Activated naive CD4-positive, alpha-beta T cell treated with anti-CD3 and anti-CD28 coated beads for 36 hours (primary cell): ENCODE measurements around the gene RLN3. TPM values are rescaled to one million over a fixed set of nuclear protein-coding genes. Genes with fewer than 3 reads are reported as not detected.
A peak's percentile ranks its signal among the peaks of the same experiment; 100 is the strongest.

Source experiments
- CTCF ChIA-PET: fragments of 350-600 bp; sonication (Branson Sonifier 250); formaldehyde crosslinking; loops from one replicate; lab custom pipeline; 2021; ENCODE audit warnings: antibody characterized with exemption; lab: Charles Lee
- DNase-seq: peaks from one replicate; pipeline ENCODE4 v3.0.0-alpha.2; 2020
- H3K27ac Mint-ChIP-seq: one replicate; pipeline ENCODE4 v1.8.0; 2021; ENCODE audit warnings: mild to moderate bottlenecking, mixed read lengths
- H3K27me3 Mint-ChIP-seq: one replicate; pipeline ENCODE4 v1.8.0; 2021; ENCODE audit warnings: low read depth, mixed read lengths
- H3K36me3 Mint-ChIP-seq: one replicate; pipeline ENCODE4 v1.8.0; 2021; ENCODE audit warnings: low read depth, mixed read lengths
- H3K4me1 Mint-ChIP-seq: one replicate; pipeline ENCODE4 v1.8.0; 2021; ENCODE audit warnings: low read depth, mixed read lengths
- H3K4me3 Mint-ChIP-seq: one replicate; pipeline ENCODE4 v1.8.0; 2021; ENCODE audit warnings: mild to moderate bottlenecking, moderate library complexity, mixed read lengths
- H3K9me3 Mint-ChIP-seq: one replicate; pipeline ENCODE4 v1.8.0; 2021; ENCODE audit warnings: mixed read lengths
- intact Hi-C: fragments of 100-400 bp; cut with micrococcal nuclease; formaldehyde crosslinking; loops from one replicate; pipeline ENCODE4 v1.15.1; 2023
- total RNA-seq, 2 experiments: library from RNA; stranded (reverse); gene quantifications; one replicate each; pipeline ENCODE4 v1.2.3, GENCODE V29; 2021

Gene RLN3, protein sequence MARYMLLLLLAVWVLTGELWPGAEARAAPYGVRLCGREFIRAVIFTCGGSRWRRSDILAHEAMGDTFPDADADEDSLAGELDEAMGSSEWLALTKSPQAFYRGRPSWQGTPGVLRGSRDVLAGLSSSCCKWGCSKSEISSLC
- total RNA-seq = not detected

DNA sequence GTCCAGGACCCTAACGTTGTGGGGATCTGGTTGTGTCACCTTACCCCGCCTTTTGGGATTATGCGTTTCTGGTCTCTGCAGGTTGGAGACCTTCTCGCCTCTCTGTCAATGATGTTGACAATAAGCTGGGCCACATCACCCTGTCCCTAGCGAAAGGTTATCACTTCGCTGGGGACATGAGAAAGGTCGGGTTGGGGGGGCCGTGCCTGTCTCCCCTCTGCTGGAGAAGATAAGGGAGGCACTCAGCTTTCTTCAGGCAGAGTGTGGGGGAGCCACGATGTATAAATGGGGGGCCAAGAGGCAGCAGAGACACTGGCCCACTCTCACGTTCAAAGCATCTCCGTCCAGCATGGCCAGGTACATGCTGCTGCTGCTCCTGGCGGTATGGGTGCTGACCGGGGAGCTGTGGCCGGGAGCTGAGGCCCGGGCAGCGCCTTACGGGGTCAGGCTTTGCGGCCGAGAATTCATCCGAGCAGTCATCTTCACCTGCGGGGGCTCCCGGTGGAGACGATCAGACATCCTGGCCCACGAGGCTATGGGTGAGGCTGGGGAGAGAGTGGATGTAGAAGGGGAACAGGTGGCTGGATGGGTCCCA is at the start of gene RLN3:
RLN3 (plus strand) TSS at position 293 of the 595 bp plus-strand sequence; CDS start at position 350, 57 bp downstream.
- no peak within 1 kb of the TSS for H3K27ac Mint-ChIP-seq
- CTCF ChIA-PET = interaction anchor here (0.8 kb wide), 1 partner anchor 31 kb away, joined by 3 read pairs; no protein-coding TSS in a partner anchor
- intact Hi-C loops = no loop called here
- DNase-seq = no peak
- H3K36me3 Mint-ChIP-seq = peaks cover 2% of the 10 kb centered on the region
- H3K4me1 Mint-ChIP-seq = peaks cover 22% of the 10 kb centered on the region
- H3K27me3 Mint-ChIP-seq = no peaks in the 10 kb centered on the region
- no peaks in the 10 kb centered on the region for H3K9me3 Mint-ChIP-seq
- H3K4me3 Mint-ChIP-seq = no peak within 1 kb of the TSS

DNA sequence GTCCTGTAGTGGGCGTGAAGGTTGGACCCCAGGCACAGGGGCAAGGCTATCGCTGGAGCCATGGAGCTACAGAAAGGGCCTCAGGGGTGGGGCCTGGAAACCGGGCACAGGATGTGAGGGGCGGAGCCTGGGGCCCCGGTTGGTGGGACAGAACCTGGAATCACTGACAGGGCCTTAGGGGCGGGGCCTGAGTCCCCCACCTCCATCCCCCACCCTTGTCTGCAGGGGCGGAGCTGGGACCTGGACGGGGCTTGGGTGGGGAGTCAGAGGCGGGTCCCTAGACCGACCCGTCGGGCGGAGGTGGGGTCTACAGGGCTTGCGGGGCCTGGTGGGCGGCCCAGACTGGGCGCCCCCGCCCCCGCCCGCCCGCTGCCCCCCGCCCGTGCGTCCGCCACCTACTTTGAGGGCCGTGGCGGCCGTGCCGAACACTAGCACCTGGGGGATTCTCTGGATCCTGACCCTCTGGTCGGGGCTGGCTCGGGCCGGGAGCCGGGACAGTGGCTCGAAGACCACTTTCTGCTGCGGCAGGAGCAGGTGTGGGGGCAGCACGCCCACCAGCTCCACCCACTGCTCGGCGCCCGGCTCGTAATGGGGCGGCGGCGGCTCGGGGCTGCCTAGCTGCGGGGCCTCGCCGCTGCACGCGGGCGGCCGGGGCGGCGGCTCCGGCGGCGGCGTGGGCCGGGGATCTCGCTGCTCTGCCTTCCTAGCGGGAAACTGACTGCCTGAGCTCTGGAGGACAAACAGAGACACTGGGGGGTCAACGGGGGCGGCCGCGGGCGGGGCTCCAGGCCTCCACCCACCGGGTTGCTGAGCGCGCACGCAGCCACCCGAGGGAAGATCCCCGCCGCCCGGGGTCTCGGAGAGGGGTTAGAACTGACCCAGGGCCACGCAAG is 49.4 kb upstream of the RLN3 start:
- no peak for DNase-seq
- intact Hi-C loops = no loop called here
- CTCF ChIA-PET = no interaction called here
- no peak overlapping the region for H3K27ac Mint-ChIP-seq
- no peak overlapping the region for H3K4me3 Mint-ChIP-seq
- H3K4me1 Mint-ChIP-seq = peaks cover 22% of the 10 kb centered on the region
- H3K9me3 Mint-ChIP-seq = no peaks in the 10 kb centered on the region
- no peaks in the 10 kb centered on the region for H3K27me3 Mint-ChIP-seq
- H3K36me3 Mint-ChIP-seq = peaks cover 11% of the 10 kb centered on the region

DNA sequence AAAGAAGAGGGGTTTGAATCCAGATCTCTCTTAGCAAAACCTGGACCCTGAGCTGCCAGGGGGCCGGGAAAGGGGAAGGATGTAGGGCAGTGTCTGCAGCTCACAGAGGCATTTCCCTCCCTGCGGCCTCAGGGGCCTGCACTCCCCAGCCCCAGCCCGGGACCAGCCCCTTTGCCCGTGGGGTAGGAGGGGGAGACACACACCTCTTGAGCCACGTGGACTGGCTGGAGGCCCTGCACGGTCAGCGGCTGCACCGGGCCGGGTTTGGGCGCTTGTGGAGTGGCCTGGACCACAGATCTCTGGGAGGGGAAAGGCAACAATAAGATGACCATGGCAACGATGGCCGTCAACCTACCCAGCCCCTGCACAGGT is 48.7 kb upstream of the RLN3 start:
- CTCF ChIA-PET = no interaction called here
- H3K36me3 Mint-ChIP-seq = peaks cover 8% of the 10 kb centered on the region
- peaks cover 22% of the 10 kb centered on the region for H3K4me1 Mint-ChIP-seq
- no peak overlapping the region for H3K27ac Mint-ChIP-seq
- H3K27me3 Mint-ChIP-seq = no peaks in the 10 kb centered on the region
- intact Hi-C loops = no loop called here
- DNase-seq = no peak
- H3K4me3 Mint-ChIP-seq = no peak overlapping the region
- H3K9me3 Mint-ChIP-seq = no peaks in the 10 kb centered on the region

DNA sequence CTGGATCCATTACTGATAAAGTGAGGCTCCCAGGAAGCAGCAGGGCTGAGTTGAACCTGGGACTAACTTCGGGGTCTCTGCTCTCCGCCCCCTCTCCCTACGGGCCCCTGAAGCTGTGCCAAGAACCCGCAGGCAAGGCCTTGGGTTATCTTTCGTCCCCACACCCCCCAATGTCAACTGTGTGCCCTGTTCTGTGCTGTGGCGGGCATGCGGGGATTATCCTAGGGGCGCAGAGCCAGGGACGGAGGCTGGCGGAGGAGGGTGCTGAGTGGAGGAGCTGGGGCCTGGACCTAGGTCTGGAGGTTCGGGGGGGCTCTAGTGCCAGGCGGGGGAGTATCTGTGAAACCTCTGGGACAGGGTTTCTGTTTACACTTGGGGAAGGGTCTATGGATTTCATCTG is 48.3 kb upstream of the RLN3 start:
- intact Hi-C loops = no loop called here
- Mint-ChIP-seq H3K9me3 (no peaks in the 10 kb centered on the region), H3K27ac (no peak overlapping the region), H3K27me3 (no peaks in the 10 kb centered on the region), H3K4me1 (peaks cover 22% of the 10 kb centered on the region), H3K36me3 (peaks cover 7% of the 10 kb centered on the region), H3K4me3 (no peak overlapping the region)
- CTCF ChIA-PET = no interaction called here
- no peak for DNase-seq

DNA sequence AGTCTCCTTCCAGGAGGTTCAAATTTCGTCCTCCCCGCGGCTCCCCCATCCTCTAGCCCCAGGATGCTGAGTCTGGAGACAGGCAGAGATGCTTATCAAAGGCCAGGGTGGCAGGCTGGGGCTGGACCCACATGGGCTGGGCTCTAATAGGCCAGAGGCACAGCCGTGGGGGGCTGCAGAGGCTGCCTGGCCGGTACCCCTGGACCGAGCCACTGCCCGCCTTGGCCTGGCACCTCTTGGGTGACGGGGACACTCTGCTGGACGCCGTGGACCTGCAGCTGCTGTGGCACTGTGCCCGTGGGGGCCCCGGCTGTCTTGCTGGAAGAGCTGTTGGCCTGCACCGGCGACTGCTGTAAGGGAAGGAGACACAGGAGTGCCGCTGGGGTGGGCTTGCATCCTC is 47.6 kb upstream of the RLN3 start:
- H3K4me3 Mint-ChIP-seq = no peak overlapping the region
- no peak overlapping the region for H3K27ac Mint-ChIP-seq
- intact Hi-C loops = no loop called here
- peaks cover 28% of the 10 kb centered on the region for H3K4me1 Mint-ChIP-seq
- DNase-seq = no peak
- H3K36me3 Mint-ChIP-seq = peaks cover 7% of the 10 kb centered on the region
- no peaks in the 10 kb centered on the region for H3K27me3 Mint-ChIP-seq
- no peaks in the 10 kb centered on the region for H3K9me3 Mint-ChIP-seq
- CTCF ChIA-PET = no interaction called here

DNA sequence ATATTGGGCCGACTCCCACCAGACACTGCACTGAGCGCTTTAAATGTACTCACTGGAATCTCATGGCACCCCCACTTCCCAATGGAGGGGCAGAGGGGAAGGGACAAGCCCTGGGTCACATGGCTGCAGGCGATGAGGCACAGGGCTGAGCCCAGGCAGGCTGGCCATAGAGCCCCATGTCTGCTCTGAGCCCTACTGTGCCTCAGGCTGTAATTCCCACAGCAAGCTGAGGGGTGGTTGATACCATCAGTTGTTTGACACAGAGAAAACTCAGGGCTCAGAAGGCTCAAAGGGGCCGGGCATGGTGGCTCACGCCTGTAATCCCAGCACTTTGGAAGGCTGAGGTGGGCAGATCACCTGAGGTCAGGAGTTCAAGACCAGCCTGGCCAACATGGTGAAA is 46.9 kb upstream of the RLN3 start:
- CTCF ChIA-PET = interaction anchor here (0.8 to 1.1 kb wide), 2 partner anchors 23 to 28 kb away, joined by 3 read pairs; no protein-coding TSS in a partner anchor
- peaks cover 4% of the 10 kb centered on the region for H3K36me3 Mint-ChIP-seq
- no peak for DNase-seq
- peaks cover 35% of the 10 kb centered on the region for H3K4me1 Mint-ChIP-seq
- H3K4me3 Mint-ChIP-seq = no peak overlapping the region
- H3K27me3 Mint-ChIP-seq = no peaks in the 10 kb centered on the region
- no peaks in the 10 kb centered on the region for H3K9me3 Mint-ChIP-seq
- intact Hi-C loops = no loop called here
- H3K27ac Mint-ChIP-seq = no peak overlapping the region

DNA sequence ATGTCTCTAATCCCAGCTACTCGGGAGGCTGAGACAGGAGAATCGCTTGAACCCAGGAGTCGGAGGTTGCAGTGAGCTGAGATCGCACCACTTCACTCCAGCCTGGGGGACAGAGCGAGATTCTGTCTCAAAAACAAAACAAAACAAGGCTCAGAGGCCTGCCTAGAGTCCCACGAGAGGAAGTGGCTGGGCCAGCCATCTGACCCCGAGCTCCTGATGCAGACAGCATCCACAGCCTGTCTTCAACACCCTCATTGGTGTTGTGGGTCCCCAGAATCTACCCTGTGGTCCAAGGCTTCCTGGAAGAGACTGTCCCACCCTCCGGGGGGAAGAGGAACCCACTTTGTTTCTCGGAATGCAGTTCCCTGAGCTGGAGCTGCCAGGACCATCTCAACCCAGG is 46.5 kb upstream of the RLN3 start:
- H3K9me3 Mint-ChIP-seq = no peaks in the 10 kb centered on the region
- H3K4me1 Mint-ChIP-seq = peaks cover 39% of the 10 kb centered on the region
- CTCF ChIA-PET = interaction anchor here (0.8 to 1.1 kb wide), 2 partner anchors 22 to 28 kb away, joined by 3 read pairs; no protein-coding TSS in a partner anchor
- intact Hi-C loops = no loop called here
- H3K4me3 Mint-ChIP-seq = no peak overlapping the region
- DNase-seq = no peak
- peaks cover 4% of the 10 kb centered on the region for H3K36me3 Mint-ChIP-seq
- H3K27ac Mint-ChIP-seq = no peak overlapping the region
- H3K27me3 Mint-ChIP-seq = no peaks in the 10 kb centered on the region

DNA sequence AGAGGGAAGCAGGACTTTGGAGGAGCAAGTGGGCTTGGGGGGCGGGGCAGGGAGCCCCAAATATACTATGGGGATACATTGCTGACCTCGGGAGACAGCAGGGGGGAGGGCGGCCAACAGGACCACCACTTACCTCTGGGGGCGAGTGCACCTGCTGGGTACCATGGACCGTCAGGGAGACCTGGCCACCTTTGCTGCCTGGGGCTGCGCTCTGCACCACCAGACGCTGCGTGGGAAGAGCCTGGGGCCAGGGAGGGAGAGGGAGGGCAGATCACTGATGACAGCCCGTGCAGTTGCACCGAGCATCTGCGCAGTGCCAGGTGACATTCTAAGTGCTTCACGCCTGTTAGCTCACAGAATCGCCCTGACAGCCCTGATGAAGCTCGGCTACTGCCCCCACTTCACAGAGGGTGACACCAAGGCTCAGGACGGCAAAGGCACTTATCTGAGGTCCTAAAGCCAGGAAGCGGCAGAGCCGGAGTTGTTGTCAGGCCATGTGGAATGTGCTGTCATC is 45.9 kb upstream of the RLN3 start:
- Mint-ChIP-seq H3K4me3 (no peak overlapping the region), H3K27me3 (no peaks in the 10 kb centered on the region), H3K4me1 (peaks cover 42% of the 10 kb centered on the region), H3K36me3 (peaks cover 4% of the 10 kb centered on the region), H3K9me3 (no peaks in the 10 kb centered on the region), H3K27ac (no peak overlapping the region)
- intact Hi-C loops = no loop called here
- DNase-seq = no peak
- CTCF ChIA-PET = interaction anchor here (0.6 to 1.1 kb wide), 2 partner anchors 29 to 1369 kb away, joined by 3 read pairs; no protein-coding TSS in a partner anchor

DNA sequence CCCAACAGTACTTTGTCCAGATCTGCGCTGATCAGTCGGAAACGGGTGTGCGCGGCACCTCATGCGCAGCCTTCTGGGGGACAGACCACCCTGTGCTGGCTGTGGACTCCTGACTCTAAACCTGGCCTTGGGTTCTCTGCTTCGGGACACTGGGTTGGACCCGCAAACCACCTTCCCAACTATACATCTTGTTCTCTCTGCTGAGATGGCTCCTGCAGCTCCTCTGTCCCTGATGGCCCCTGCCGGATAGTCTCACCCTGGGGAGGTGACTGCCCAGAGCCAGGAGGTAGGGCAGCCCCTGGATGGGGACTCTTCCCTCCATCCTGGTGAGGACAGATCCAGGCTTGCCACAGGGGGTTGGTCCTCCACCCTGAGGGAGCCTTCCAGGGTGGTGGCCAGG is 45.2 kb upstream of the RLN3 start:
- H3K4me3 Mint-ChIP-seq = no peak overlapping the region
- DNase-seq = no peak
- intact Hi-C loops = no loop called here
- H3K27ac Mint-ChIP-seq = no peak overlapping the region
- CTCF ChIA-PET = interaction anchor here (0.6 kb wide), 1 partner anchor 1370 kb away, joined by 3 read pairs; no protein-coding TSS in a partner anchor
- H3K36me3 Mint-ChIP-seq = peaks cover 4% of the 10 kb centered on the region
- H3K4me1 Mint-ChIP-seq = peaks cover 49% of the 10 kb centered on the region
- H3K27me3 Mint-ChIP-seq = no peaks in the 10 kb centered on the region
- no peaks in the 10 kb centered on the region for H3K9me3 Mint-ChIP-seq

DNA sequence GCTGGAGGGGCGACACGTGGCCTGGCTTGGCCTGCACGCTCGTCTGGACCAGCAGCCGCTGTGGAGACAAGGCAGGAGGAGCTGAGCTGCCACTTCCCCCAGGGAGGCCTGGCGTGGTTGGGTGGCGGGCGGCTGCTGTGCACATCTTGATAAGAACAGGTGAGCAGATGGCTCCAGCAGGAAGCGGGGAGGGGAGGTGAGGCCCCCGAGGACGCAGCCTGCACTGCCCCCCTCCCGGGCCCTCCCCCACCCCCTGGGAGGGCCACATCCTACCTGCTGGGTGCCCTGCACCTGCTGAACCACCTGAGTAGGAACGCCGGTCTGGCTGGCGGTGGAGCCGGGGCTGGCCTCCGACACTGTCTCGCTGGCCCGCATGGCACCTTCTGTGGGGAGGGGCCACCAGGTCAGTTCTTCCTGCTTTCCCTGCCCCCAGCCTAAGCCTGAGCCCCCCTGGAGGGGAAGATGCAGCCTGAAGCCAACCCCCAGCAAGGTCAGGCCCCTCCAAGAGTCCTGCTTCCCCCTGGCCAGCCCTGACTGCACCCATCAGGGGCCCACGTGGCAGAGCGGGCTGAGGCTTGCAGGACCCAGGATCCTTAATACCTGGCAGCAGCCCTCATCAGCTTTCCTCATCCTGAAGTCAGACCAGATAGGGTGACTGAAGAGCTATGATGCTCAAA is 44.6 kb upstream of the RLN3 start:
- Mint-ChIP-seq H3K36me3 (peaks cover 4% of the 10 kb centered on the region), H3K9me3 (no peaks in the 10 kb centered on the region), H3K4me1 (peaks cover 52% of the 10 kb centered on the region), H3K27me3 (no peaks in the 10 kb centered on the region), H3K4me3 (no peak overlapping the region), H3K27ac (no peak overlapping the region)
- CTCF ChIA-PET = interaction anchor here (0.6 kb wide), 1 partner anchor 104 kb away, joined by 3 read pairs; no protein-coding TSS in a partner anchor
- intact Hi-C loops = no loop called here
- no peak for DNase-seq

DNA sequence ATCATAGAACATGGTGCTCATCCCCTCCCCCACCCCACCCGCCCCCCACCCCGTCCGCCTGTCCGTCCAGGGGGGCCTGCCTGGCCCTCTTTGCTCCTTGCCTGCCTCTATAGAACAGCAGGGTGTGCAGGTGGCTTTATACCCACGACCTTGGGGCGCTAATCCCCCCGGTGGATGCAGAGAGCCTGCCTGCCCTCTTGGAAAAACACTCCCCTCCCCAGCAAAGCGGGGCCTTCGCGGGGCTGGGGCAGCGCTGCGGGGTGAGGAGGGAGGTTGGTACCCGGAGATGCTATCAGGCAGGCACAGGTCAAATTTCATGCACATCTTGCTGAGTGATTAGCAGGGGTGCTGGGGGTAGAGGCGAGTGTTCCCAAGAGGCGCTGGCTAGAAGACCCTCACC is 43.8 kb upstream of the RLN3 start:
- CTCF ChIA-PET = interaction anchor here (0.6 kb wide), 1 partner anchor 39 kb away, joined by 3 read pairs; no protein-coding TSS in a partner anchor

More for the DNA sequence above, 43.8 kb upstream of the RLN3 start:
- Mint-ChIP-seq H3K9me3 (no peaks in the 10 kb centered on the region), H3K36me3 (peaks cover 4% of the 10 kb centered on the region), H3K27ac (peak overlapping the region; percentile 46), H3K27me3 (no peaks in the 10 kb centered on the region), H3K4me1 (peaks cover 58% of the 10 kb centered on the region), H3K4me3 (no peak overlapping the region)
- no peak for DNase-seq
- intact Hi-C loops = no loop called here
